Coronary artery (tissue), 2 donors: ENCODE data around the gene CNOT10.

Experiments used
- DNase-seq: peaks from one replicate; pipeline ENCODE4 v3.0.0-alpha.2; 2017; ENCODE audit warnings: low spot score
- H3K27ac ChIP-seq, 2 donors: fragments of 200-600 bp; sonication (generic); one replicate each; pipeline ENCODE4 v1.5.1; 2016 to 2019
- H3K4me3 ChIP-seq: fragments of 200-600 bp; sonication (generic); 2 replicates; pipeline ENCODE4 v1.5.1; 2016; ENCODE audit warnings: mild to moderate bottlenecking, moderate library complexity
- TF ChIP-seq, protein P1 (sequence below): fragments of 200-600 bp; sonication (generic); IDR thresholded peaks from one replicate; pipeline ENCODE4 v1.5.1; 2019; ENCODE audit warnings: antibody characterized with exemption

Gene CNOT10, protein sequence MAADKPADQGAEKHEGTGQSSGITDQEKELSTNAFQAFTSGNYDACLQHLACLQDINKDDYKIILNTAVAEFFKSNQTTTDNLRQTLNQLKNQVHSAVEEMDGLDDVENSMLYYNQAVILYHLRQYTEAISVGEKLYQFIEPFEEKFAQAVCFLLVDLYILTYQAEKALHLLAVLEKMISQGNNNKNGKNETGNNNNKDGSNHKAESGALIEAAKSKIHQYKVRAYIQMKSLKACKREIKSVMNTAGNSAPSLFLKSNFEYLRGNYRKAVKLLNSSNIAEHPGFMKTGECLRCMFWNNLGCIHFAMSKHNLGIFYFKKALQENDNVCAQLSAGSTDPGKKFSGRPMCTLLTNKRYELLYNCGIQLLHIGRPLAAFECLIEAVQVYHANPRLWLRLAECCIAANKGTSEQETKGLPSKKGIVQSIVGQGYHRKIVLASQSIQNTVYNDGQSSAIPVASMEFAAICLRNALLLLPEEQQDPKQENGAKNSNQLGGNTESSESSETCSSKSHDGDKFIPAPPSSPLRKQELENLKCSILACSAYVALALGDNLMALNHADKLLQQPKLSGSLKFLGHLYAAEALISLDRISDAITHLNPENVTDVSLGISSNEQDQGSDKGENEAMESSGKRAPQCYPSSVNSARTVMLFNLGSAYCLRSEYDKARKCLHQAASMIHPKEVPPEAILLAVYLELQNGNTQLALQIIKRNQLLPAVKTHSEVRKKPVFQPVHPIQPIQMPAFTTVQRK

GRCh38 chr3:32684800-32685542 is at the start of gene CNOT10:
Gene CNOT10 (plus strand): TSS chr3:32685188. CDS start chr3:32685461, 273 bp downstream.
- TF ChIP-seq, protein P1, sequence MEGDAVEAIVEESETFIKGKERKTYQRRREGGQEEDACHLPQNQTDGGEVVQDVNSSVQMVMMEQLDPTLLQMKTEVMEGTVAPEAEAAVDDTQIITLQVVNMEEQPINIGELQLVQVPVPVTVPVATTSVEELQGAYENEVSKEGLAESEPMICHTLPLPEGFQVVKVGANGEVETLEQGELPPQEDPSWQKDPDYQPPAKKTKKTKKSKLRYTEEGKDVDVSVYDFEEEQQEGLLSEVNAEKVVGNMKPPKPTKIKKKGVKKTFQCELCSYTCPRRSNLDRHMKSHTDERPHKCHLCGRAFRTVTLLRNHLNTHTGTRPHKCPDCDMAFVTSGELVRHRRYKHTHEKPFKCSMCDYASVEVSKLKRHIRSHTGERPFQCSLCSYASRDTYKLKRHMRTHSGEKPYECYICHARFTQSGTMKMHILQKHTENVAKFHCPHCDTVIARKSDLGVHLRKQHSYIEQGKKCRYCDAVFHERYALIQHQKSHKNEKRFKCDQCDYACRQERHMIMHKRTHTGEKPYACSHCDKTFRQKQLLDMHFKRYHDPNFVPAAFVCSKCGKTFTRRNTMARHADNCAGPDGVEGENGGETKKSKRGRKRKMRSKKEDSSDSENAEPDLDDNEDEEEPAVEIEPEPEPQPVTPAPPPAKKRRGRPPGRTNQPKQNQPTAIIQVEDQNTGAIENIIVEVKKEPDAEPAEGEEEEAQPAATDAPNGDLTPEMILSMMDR = no peak
- peak; percentile 97 for DNase-seq
- peak within 1 kb of the TSS; percentile 84 to 95 for H3K27ac ChIP-seq
- peak within 1 kb of the TSS; percentile 100 for H3K4me3 ChIP-seq

DNA sequence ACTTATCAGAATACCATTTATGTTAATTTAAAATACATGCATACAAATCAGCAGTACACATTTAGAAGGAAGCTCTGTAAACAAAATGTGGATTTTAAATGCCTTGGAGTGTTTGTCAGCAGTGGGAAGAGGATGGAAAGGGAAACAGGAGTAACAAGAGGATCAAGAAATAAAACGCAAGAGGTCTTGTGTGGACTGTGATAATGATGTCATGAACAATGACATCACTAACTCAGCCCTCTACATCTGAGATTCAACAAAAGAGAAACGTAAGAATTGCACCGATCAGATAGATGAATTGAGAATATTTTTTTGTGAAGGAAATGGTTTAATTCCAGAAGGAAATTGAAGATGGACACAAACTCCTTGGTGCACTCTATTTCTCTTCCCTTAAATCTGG is 44.0 kb upstream of the CNOT10 start:
- no peak for DNase-seq
- Histone ChIP-seq H3K4me3 (no peak overlapping the region), H3K27ac (no peak overlapping the region)
- TF ChIP-seq, protein P1 = no peak

DNA sequence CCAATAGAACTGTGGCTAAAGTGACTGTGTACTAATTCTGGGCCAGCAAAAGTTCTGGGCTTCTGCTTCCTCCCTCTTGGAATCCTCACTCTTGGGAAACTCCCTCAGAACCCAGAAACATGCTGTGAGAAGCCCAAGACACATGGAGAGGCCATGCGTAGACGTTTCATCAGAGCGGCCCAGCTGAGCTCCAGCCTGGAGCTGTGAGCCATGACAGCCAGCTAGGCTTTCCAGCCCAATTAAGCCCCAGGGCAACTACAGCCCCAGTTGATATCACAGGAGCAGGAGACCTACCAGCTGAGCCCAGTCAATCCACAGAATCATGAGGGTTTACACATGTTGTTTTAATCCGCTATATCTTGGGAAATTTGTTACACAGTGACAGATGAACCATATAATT is 43.6 kb upstream of the CNOT10 start:
- TF ChIP-seq, protein P1 = no peak
- H3K4me3 ChIP-seq = no peak overlapping the region
- no peak for DNase-seq
- H3K27ac ChIP-seq = no peak overlapping the region

DNA sequence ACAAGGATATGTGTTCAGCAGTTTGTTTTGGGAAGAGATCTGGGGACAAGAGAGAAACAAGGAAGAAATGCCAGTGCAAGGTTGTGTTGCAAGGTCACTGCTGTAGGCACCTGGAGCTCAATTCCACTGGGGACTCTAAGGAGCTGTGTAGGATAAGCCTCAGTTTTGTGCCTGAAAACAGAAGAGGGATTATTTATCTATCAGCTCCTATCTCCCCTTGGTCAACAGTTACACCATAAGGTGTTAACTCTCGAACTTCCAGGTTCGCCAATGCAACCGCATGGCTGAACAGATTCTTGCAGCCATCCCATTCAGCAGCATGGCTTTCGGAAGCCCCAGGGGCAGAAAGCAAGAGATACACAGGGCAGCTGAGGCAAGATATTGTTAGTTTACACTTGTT is 41.6 kb upstream of the CNOT10 start:
- no peak overlapping the region for H3K27ac ChIP-seq
- TF ChIP-seq, protein P1 = no peak
- H3K4me3 ChIP-seq = no peak overlapping the region
- no peak for DNase-seq

DNA sequence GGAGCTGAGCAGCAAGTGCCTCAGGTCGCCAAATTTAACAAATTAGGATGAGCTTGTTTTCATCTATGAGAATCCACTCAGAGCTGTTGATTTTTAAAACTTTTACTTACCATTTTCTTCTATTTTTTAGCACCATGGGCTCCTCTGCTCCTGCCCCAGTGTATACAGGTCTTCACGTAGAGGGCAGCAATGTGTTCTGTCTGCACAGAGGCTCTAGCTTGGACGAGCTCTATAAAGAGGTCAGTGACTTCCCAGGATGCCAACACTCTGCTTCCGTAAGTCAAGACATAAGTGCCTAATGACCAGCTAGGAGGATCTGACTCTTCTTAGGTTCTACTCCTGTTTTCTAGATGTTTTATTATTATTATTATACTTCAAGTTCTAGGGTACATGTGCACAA is 41.2 kb upstream of the CNOT10 start:
- no peak overlapping the region for H3K4me3 ChIP-seq
- TF ChIP-seq, protein P1 = no peak
- no peak for DNase-seq
- no peak overlapping the region for H3K27ac ChIP-seq

DNA sequence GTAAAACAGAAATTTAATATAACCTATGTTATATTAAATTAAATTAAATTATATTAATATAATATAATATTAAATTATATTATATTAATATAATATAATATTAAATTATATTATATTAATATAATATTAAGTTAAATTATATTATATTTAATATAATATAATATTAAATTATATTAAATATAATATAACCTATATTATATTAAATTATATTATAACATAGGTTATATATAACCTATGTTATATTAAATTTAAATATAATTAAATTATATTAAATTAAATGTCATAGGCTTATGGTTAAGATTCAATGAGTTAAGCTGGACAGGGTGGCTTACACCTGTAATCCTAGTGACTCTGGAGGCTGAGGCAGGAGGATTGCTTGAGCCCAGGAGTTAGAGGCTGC is 40.6 kb upstream of the CNOT10 start:
- no peak overlapping the region for H3K4me3 ChIP-seq
- no peak overlapping the region for H3K27ac ChIP-seq
- TF ChIP-seq, protein P1 = no peak
- no peak for DNase-seq
